Measurements from ENCODE around the gene TSPAN18.

The TSPAN18 gene

DNA sequence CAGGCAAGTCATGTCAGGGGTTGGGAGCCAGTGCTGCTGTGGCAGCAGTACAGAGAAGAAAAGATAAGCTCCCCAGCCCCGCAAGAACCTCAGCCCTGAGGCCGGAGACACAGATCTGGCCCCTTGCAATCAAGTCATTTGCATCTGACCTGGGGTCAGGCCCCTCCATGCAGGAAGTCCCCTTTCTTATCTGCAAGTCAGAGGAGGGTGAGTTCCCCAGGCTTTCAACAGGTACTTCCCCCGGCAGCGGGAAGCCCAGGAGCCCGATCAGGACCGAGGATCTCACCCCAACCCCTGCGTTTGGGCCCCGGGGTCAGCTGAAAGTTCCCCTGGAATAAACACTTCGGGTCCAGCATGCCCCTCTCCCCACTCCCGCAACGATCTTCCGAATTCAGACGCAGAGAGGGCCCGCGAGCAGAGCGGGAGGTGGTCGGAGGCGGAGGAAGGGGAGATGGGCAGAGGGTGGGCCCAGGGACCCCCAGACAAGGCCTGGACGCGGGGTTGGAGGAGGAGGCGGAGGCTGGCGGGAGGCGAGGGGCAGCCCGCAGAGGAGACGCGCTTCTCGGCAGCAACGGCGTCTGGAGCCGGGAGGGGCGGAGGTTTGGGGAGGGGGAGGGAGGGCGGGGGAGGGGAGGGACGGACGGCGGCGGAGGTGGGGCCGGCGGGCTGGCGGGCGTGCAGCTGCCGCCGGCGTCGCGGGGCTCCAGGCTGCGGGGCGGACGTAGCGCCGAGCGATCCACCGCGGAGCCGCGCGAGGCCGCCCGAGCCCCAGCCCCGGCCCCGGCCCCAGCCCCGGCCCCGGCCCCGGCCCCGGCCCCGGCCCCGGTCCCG is at the start of gene TSPAN18:
Gene TSPAN18 (plus strand): TSS at position 680 of the 831 bp plus-strand sequence. CDS start 179,455 bp downstream, outside the sequence.
- Histone ChIP-seq H3K9ac (ENCODE audit: insufficient read length) (peak within 1 kb of the TSS; percentile 69), H3K9me3 (ENCODE audit: low read depth, low read length) (no peaks in the 10 kb centered on the region), H3K36me3 (ENCODE audit: insufficient read depth, low read length) (no peaks in the 10 kb centered on the region), H3K4me3 (peak within 1 kb of the TSS; percentile 92), H3K27ac (no peak within 1 kb of the TSS)
- DNase-seq (ENCODE audit: low read depth, low spot score) = no peak
- TF ChIP-seq EZH2 (IDR thresholded peaks at IDR 0.05) (no peak), POLR2AphosphoS5 (IDR thresholded peaks at IDR 0.05; ENCODE audit: borderline replicate concordance, low read depth, low read length) (no peak), FOXP2 (optimal IDR thresholded peaks at IDR 0.05; ENCODE audit: control extremely low read depth, extremely low read length, insufficient read depth) (no peak)

GRCh38 chr11:44680982-44681597 is 45.7 kb upstream of the TSPAN18 start:
- DNase-seq (ENCODE audit: low read depth, low spot score) = no peak
- H3K9me3 ChIP-seq (ENCODE audit: low read depth, low read length) = no peaks in the 10 kb centered on the region
- no peak overlapping the region for H3K4me3 ChIP-seq
- H3K9ac ChIP-seq (ENCODE audit: insufficient read length) = no peak overlapping the region
- H3K36me3 ChIP-seq (ENCODE audit: insufficient read depth, low read length) = no peaks in the 10 kb centered on the region
- H3K27ac ChIP-seq = no peak overlapping the region
- TF ChIP-seq POLR2AphosphoS5 (IDR thresholded peaks at IDR 0.05; ENCODE audit: borderline replicate concordance, low read depth, low read length) (no peak), EZH2 (IDR thresholded peaks at IDR 0.05) (no peak), FOXP2 (optimal IDR thresholded peaks at IDR 0.05; ENCODE audit: control extremely low read depth, extremely low read length, insufficient read depth) (no peak)

GRCh38 chr11:44681698-44682097 is 45.1 kb upstream of the TSPAN18 start:
- H3K4me3 ChIP-seq = no peak overlapping the region
- no peak overlapping the region for H3K9ac ChIP-seq (ENCODE audit: insufficient read length)
- no peaks in the 10 kb centered on the region for H3K36me3 ChIP-seq (ENCODE audit: insufficient read depth, low read length)
- no peaks in the 10 kb centered on the region for H3K9me3 ChIP-seq (ENCODE audit: low read depth, low read length)
- no peak overlapping the region for H3K27ac ChIP-seq
- DNase-seq (ENCODE audit: low read depth, low spot score) = no peak
- TF ChIP-seq EZH2 (IDR thresholded peaks at IDR 0.05) (no peak), POLR2AphosphoS5 (IDR thresholded peaks at IDR 0.05; ENCODE audit: borderline replicate concordance, low read depth, low read length) (no peak), FOXP2 (optimal IDR thresholded peaks at IDR 0.05; ENCODE audit: control extremely low read depth, extremely low read length, insufficient read depth) (no peak)

DNA sequence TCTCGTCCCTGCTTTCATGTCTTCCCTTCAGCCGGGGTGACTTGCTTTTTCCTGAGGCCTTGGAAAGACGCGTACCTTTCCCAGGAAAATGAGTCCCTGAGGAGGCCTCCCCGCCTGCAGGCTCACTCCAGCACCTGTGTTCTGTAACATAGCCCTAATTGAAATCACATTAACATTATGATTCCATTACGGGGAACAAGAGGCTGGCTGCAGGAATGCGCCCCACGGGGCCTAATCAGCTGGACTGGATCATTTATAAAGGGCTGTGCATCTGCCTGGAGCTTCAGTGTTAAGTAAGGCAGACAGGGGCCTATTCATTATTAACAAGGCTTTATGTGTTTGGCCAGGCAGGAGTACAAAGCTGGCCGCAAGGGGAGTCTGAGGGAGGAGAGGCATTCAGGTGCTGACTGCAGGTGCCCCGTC is 41.9 kb upstream of the TSPAN18 start:
- DNase-seq (ENCODE audit: low read depth, low spot score) = no peak
- no peak for TF ChIP-seq FOXP2 (optimal IDR thresholded peaks at IDR 0.05; ENCODE audit: control extremely low read depth, extremely low read length, insufficient read depth)
- no peak overlapping the region for H3K9ac ChIP-seq (ENCODE audit: insufficient read length)
- H3K4me3 ChIP-seq = no peak overlapping the region
- no peaks in the 10 kb centered on the region for H3K9me3 ChIP-seq (ENCODE audit: low read depth, low read length)
- H3K36me3 ChIP-seq (ENCODE audit: insufficient read depth, low read length) = no peaks in the 10 kb centered on the region
- no peak overlapping the region for H3K27ac ChIP-seq

GRCh38 chr11:44687388-44687787 is 39.4 kb upstream of the TSPAN18 start:
- DNase-seq (ENCODE audit: low read depth, low spot score) = no peak
- Histone ChIP-seq H3K9ac (ENCODE audit: insufficient read length) (no peak overlapping the region), H3K36me3 (ENCODE audit: insufficient read depth, low read length) (no peaks in the 10 kb centered on the region), H3K4me3 (no peak overlapping the region), H3K27ac (no peak overlapping the region), H3K9me3 (ENCODE audit: low read depth, low read length) (no peaks in the 10 kb centered on the region)
- TF ChIP-seq EZH2 (IDR thresholded peaks at IDR 0.05) (no peak), FOXP2 (optimal IDR thresholded peaks at IDR 0.05; ENCODE audit: control extremely low read depth, extremely low read length, insufficient read depth) (no peak), POLR2AphosphoS5 (IDR thresholded peaks at IDR 0.05; ENCODE audit: borderline replicate concordance, low read depth, low read length) (no peak)

DNA sequence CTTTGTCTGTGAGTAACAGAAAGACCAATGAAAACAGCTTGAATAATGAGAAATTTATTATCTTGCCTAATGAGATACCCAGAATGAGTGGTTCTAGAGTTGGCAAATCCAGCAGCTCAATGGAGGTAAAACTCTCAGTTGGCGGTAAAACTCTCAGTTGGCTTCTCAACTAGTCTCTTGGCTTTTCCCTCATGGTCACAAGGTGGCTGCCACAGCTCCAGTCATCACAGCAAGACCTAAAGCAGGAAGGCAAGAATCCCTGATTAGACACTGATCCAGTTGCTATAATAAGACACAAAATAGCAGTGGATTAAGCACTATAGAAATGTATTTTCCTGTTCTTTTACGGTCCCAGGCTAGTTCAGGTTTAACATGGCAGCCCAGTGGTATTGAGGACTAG is 37.5 kb upstream of the TSPAN18 start:
- H3K36me3 ChIP-seq (ENCODE audit: insufficient read depth, low read length) = no peaks in the 10 kb centered on the region
- H3K9me3 ChIP-seq (ENCODE audit: low read depth, low read length) = no peaks in the 10 kb centered on the region
- TF ChIP-seq FOXP2 (optimal IDR thresholded peaks at IDR 0.05; ENCODE audit: control extremely low read depth, extremely low read length, insufficient read depth) (no peak), EZH2 (IDR thresholded peaks at IDR 0.05) (no peak), POLR2AphosphoS5 (IDR thresholded peaks at IDR 0.05; ENCODE audit: borderline replicate concordance, low read depth, low read length) (no peak)
- DNase-seq (ENCODE audit: low read depth, low spot score) = no peak
- H3K4me3 ChIP-seq = no peak overlapping the region
- no peak overlapping the region for H3K9ac ChIP-seq (ENCODE audit: insufficient read length)
- no peak overlapping the region for H3K27ac ChIP-seq

- no peak overlapping the region for H3K9ac ChIP-seq (ENCODE audit: insufficient read length)
- H3K4me3 ChIP-seq = no peak overlapping the region
- no peak for TF ChIP-seq POLR2AphosphoS5 (IDR thresholded peaks at IDR 0.05; ENCODE audit: borderline replicate concordance, low read depth, low read length)
- no peak for TF ChIP-seq EZH2 (IDR thresholded peaks at IDR 0.05)
- TF ChIP-seq FOXP2 (optimal IDR thresholded peaks at IDR 0.05; ENCODE audit: control extremely low read depth, extremely low read length, insufficient read depth) = no peak
- H3K9me3 ChIP-seq (ENCODE audit: low read depth, low read length) = no peaks in the 10 kb centered on the region
- H3K27ac ChIP-seq = no peak overlapping the region
- no peaks in the 10 kb centered on the region for H3K36me3 ChIP-seq (ENCODE audit: insufficient read depth, low read length)
- DNase-seq (ENCODE audit: low read depth, low spot score) = no peak
Measured at GRCh38 chr11:44690651-44691050, 36.1 kb upstream of the TSPAN18 start.

DNA sequence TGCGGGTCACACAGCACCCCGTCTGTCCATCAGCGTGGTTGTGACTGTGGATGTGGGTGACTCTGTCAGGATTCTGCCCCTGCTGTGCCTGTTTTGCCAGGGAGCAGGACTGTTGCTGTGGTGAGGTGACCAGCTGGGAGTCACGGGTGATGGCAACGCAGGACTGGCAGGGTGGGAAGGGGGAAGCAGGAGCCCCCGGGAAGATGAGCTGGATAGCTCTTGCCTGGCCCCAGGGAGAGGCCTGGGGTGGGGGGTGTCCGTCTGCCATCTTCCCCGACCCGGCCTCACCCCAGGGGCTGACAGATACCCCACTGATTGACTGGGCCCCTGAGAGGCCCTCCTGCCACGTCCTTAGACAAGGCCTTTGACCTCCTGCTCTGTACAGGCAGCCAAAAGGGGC is 34.3 kb upstream of the TSPAN18 start:
- Histone ChIP-seq H3K9ac (ENCODE audit: insufficient read length) (no peak overlapping the region), H3K36me3 (ENCODE audit: insufficient read depth, low read length) (no peaks in the 10 kb centered on the region), H3K9me3 (ENCODE audit: low read depth, low read length) (no peaks in the 10 kb centered on the region), H3K4me3 (no peak overlapping the region), H3K27ac (no peak overlapping the region)
- no peak for TF ChIP-seq EZH2 (IDR thresholded peaks at IDR 0.05)
- no peak for TF ChIP-seq POLR2AphosphoS5 (IDR thresholded peaks at IDR 0.05; ENCODE audit: borderline replicate concordance, low read depth, low read length)
- no peak for TF ChIP-seq FOXP2 (optimal IDR thresholded peaks at IDR 0.05; ENCODE audit: control extremely low read depth, extremely low read length, insufficient read depth)
- no peak for DNase-seq (ENCODE audit: low read depth, low spot score)

All from SK-N-MC (cell line).